OCI-LY3 (cell line): ENCODE data around the gene CPNE2.

Experiments used
- CTCF ChIP-seq: fragments of 200-600, 300-600 bp; sonication (generic); IDR thresholded peaks from 2 replicates; pipeline ENCODE4 v1.5.1; 2014; ENCODE audit warnings: antibody characterized with exemption, low read length, low read depth
- EZH2phosphoT487 ChIP-seq: fragments of 200-600 bp; shearing (Covaris generic); IDR thresholded peaks from 2 replicates; pipeline ENCODE4 v1.6.1; 2018; ENCODE audit warnings: antibody characterized with exemption, mixed run types, low read depth

GRCh38 chr16:57107321-57107922, 15.0 kb downstream of the CPNE2 start:
- no peak for TF ChIP-seq CTCF
- no peak for TF ChIP-seq EZH2phosphoT487
